IPS-15b (cell line): ENCODE measurements around the gene TTLL11.

Source experiments
- H3K27me3 ChIP-seq: one replicate; pipeline ENCODE4 v1.6.1; 2013; ENCODE audit warnings: low read length; ENCODE audit not compliant: control insufficient read depth, insufficient read depth
- H3K36me3 ChIP-seq: one replicate; pipeline ENCODE4 v1.6.1; 2013; ENCODE audit warnings: low read length; ENCODE audit not compliant: control insufficient read depth, insufficient read depth
- H3K4me1 ChIP-seq: one replicate; pipeline ENCODE4 v1.6.1; 2013; ENCODE audit warnings: mild to moderate bottlenecking, low read length; ENCODE audit not compliant: control insufficient read depth, insufficient read depth
- H3K4me3 ChIP-seq: one replicate; pipeline ENCODE4 v1.5.1; 2013; ENCODE audit warnings: low read depth, low read length
- H3K9ac ChIP-seq: one replicate; pipeline ENCODE4 v1.6.1; 2013; ENCODE audit warnings: low read depth, mild to moderate bottlenecking, low read length
- H3K9me3 ChIP-seq: one replicate; pipeline ENCODE4 v1.6.1; 2013; ENCODE audit warnings: mild to moderate bottlenecking, low read length; ENCODE audit not compliant: control insufficient read depth, insufficient read depth

TTLL11 gene

DNA sequence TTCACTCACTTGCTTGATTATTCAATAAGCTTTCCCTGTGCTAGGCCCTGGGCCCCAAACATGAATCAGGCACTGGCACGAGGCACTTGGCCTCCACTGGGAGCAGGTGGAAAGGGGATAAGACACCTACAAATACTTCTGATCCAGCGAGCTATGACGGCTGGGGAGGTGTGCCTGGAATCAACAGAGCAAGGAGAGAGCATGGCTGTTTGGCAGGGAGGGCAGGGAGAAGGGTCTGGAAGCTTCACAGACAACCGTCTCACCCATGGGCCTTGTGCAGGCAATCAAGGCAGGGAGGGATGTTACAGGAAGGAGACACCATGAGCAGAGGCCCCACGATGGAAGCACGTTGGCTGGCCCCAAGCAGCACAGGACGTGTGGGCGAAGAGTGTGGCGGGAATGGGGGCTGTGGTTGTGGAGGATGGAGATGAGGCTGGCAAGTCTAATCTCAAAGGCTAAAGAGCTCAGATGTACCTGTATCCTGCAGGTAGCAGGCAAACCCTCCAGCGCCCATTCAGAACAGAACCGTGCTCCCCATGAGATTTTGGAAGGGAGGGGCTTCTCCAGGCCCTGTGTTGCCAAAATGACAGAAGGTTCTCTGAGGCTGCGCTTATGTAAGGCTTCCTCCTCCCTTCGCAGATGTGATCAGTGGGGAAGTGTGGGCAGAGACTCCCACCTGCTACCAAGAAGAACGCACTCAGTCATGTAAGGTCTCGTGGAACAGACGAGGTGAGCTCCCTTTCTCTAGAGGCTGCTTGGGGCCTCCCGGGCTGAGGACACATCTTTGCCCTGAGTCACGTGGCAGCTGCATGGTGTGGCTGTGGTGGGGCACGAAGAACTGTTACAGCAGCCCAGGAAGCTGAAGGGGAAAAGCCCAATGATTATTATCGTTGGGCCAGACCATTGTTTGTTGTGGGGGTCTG lies 252.0 kb downstream of the TTLL11 start:
- Histone ChIP-seq H3K4me3 (no peak overlapping the region), H3K36me3 (no peaks in the 10 kb centered on the region), H3K4me1 (peaks cover 5% of the 10 kb centered on the region), H3K9me3 (no peaks in the 10 kb centered on the region), H3K27me3 (no peaks in the 10 kb centered on the region), H3K9ac (no peak overlapping the region)

DNA sequence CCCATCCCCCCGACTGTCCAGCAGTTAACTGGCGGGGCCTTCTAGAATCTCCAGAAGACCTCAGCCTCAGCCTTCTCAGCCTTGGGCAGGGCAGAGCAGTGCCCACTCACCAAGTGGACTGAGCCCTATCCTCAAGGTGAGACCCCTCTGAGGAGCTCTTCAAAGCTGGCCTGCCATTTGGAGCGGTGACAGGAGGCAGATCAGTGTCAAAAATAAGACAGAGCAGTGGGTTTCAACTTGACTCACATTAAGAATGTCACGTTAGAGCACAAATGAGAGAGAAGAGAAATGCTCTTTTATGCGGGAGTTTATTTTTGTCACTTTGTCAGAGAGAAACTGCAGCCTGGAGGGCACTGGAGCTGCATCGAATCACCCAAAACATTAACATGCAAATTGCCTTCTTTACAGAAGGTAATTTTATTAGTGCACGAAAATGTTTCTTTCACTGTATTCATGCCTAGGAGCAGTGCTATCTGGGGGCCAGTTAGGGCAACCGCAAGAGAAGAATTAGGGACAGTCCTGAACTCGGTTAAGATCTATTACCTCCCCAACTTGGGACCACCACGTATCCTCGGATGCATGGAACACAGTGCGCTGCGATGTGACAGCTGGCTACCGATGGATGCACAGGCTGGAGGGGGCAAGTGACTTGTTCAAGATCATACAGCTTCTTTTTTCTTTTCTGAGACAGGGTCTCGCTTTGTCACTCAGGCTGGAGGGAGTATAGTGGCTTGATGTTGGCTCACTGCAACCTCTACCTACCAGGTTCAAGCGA lies 253.2 kb downstream of the TTLL11 start:
- Histone ChIP-seq H3K9ac (no peak overlapping the region), H3K27me3 (no peaks in the 10 kb centered on the region), H3K36me3 (no peaks in the 10 kb centered on the region), H3K4me1 (peaks cover 5% of the 10 kb centered on the region), H3K9me3 (no peaks in the 10 kb centered on the region), H3K4me3 (no peak overlapping the region)

GRCh38 chr9:121838746-121839669 lies 254.1 kb downstream of the TTLL11 start:
- H3K4me3 ChIP-seq: no peak overlapping the region
- H3K9ac ChIP-seq: no peak overlapping the region
- no peaks in the 10 kb centered on the region for H3K36me3 ChIP-seq
- peaks cover 5% of the 10 kb centered on the region for H3K4me1 ChIP-seq
- no peaks in the 10 kb centered on the region for H3K9me3 ChIP-seq
- no peaks in the 10 kb centered on the region for H3K27me3 ChIP-seq

- Histone ChIP-seq H3K9me3 (no peaks in the 10 kb centered on the region), H3K36me3 (no peaks in the 10 kb centered on the region), H3K4me3 (no peak overlapping the region), H3K27me3 (no peaks in the 10 kb centered on the region), H3K9ac (no peak overlapping the region), H3K4me1 (peaks cover 5% of the 10 kb centered on the region)
These were observed 255.8 kb downstream of the TTLL11 start for GRCh38 chr9:121837113-121837961.

DNA sequence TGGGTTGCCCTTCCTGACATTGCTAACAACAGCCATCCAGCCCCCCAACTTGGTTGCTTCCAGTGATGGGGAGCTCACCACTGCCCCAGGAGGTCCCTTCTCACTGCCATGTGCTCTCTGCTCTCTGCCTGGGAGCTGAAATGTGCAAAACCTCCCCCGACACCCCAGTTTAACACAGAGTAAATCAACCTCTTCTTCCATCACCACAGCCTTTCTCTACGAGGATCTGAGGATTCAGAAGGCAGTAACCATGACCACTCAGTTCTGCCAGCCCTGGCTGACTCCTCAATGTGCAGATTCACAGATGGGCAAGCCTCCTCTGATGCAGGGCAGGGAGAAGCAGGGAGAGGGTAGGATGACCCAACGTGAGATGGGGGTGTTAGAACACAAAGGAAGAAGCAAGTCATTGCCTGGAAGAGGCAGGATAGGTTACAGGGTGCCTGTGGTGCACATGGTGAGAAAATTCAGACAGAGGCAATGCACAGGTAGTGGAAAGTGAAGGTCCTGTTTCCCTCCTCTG lies 256.7 kb downstream of the TTLL11 start:
- Histone ChIP-seq H3K27me3 (no peaks in the 10 kb centered on the region), H3K4me1 (peaks cover 5% of the 10 kb centered on the region), H3K9ac (no peak overlapping the region), H3K36me3 (no peaks in the 10 kb centered on the region), H3K9me3 (no peaks in the 10 kb centered on the region), H3K4me3 (no peak overlapping the region)

- no peaks in the 10 kb centered on the region for H3K36me3 ChIP-seq
- H3K4me1 ChIP-seq: peaks cover 5% of the 10 kb centered on the region
- no peak overlapping the region for H3K9ac ChIP-seq
- no peaks in the 10 kb centered on the region for H3K9me3 ChIP-seq
- no peak overlapping the region for H3K4me3 ChIP-seq
- H3K27me3 ChIP-seq: no peaks in the 10 kb centered on the region
These were observed 257.3 kb downstream of the TTLL11 start for GRCh38 chr9:121835587-121836365.

- Histone ChIP-seq H3K9me3 (no peaks in the 10 kb centered on the region), H3K27me3 (no peaks in the 10 kb centered on the region), H3K4me1 (no peaks in the 10 kb centered on the region), H3K9ac (no peak overlapping the region), H3K4me3 (no peak overlapping the region), H3K36me3 (no peaks in the 10 kb centered on the region)
These were observed 260.0 kb downstream of the TTLL11 start for GRCh38 chr9:121833061-121833460.

DNA sequence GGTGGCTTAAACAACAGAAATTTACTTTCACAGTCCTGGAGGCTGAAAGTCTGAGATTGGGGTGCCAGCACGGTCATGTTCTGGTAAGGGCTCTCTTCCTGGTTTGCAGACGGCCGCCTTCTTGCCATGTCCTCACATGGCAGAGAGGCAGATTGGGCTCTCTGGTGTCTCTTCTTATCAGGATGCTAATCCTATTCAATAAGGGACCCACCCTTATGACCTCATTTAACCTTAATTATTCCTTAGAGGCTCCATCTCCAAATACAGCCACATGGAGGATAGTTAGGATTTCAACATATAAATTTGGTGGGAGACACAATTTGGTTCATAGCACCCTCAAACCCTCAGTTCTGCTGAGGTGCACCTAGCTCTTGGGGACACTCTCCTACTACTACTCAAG lies 261.2 kb downstream of the TTLL11 start:
- Histone ChIP-seq H3K9ac (no peak overlapping the region), H3K4me1 (peaks cover 2% of the 10 kb centered on the region), H3K9me3 (no peaks in the 10 kb centered on the region), H3K4me3 (no peak overlapping the region), H3K27me3 (no peaks in the 10 kb centered on the region), H3K36me3 (no peaks in the 10 kb centered on the region)

- H3K4me3 ChIP-seq: no peak overlapping the region
- no peaks in the 10 kb centered on the region for H3K27me3 ChIP-seq
- H3K9ac ChIP-seq: no peak overlapping the region
- H3K4me1 ChIP-seq: peaks cover 3% of the 10 kb centered on the region
- no peaks in the 10 kb centered on the region for H3K9me3 ChIP-seq
- no peaks in the 10 kb centered on the region for H3K36me3 ChIP-seq
These were observed 262.5 kb downstream of the TTLL11 start for GRCh38 chr9:121830441-121831140.
